Measurements from ENCODE around the gene TGFBR3L.

DNA sequence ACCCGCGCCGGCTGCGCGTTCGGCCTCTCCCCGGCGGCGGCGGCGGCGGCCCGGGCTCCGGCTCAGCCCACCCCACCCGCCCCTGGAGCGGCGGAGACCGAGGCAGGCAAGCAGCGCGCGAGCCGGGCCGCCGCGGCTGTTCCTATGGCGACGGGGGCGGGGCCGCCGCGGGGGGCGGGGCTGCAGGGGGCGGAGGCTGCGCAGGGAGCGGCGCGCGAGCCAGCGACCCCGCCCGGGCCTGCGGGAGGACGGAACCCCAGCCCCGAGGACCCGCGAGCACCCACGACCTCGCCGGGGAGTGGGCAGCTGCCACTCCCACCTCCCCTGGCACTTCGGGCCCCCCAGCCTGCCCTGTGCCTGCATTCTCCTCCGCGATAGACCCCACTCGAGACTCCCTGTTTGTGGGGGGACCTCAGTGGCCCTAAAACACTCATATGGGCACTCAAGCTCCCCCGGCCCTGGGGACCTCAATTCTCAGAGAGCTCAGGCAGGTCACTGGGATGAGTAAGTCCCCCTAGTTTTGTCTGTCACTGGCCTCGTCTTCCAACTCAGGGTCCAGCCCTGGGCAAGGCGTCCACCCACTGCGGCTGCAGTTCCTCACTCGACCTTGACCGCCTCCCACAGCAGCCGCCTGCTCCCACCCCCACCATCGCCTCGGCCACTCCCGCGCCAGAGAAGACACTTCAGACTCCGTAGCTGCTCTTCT, 11.5 kb downstream of the TGFBR3L start, which contains the start of gene CTXN1:
- TF ChIP-seq, protein P1, sequence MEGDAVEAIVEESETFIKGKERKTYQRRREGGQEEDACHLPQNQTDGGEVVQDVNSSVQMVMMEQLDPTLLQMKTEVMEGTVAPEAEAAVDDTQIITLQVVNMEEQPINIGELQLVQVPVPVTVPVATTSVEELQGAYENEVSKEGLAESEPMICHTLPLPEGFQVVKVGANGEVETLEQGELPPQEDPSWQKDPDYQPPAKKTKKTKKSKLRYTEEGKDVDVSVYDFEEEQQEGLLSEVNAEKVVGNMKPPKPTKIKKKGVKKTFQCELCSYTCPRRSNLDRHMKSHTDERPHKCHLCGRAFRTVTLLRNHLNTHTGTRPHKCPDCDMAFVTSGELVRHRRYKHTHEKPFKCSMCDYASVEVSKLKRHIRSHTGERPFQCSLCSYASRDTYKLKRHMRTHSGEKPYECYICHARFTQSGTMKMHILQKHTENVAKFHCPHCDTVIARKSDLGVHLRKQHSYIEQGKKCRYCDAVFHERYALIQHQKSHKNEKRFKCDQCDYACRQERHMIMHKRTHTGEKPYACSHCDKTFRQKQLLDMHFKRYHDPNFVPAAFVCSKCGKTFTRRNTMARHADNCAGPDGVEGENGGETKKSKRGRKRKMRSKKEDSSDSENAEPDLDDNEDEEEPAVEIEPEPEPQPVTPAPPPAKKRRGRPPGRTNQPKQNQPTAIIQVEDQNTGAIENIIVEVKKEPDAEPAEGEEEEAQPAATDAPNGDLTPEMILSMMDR (IDR thresholded peaks at IDR 0.05), result no peak
- no peak for TF ChIP-seq EZH2 (IDR thresholded peaks at IDR 0.05)

Data from neural progenitor cell (in vitro differentiated cells).